Gastrocnemius medialis (tissue), 4 donors: ENCODE results near the gene KLHL30.

ENCODE experiments used
- POLR2A ChIP-seq, 2 donors: fragments of 450-650 bp; IDR thresholded peaks; one replicate each; pipeline ENCODE4 v1.6.1; 2017; ENCODE audit warnings: antibody characterized with exemption in 2 of 2, mild to moderate bottlenecking in 2 of 2, moderate library complexity in 2 of 2
- TF ChIP-seq, protein P1 (sequence below), 5 experiments: fragments of 450-650 bp in 3 of 5; fragments of 200-600 bp in 2 of 5; sonication (generic) in 2 of 5; IDR thresholded peaks in 4 of 5; conservative IDR thresholded peaks in 1 of 5; 1 replicate in 4 of 5; 2 replicates in 1 of 5; pipeline ENCODE4 v1.5.1; 2016 to 2019; ENCODE audit warnings: antibody characterized with exemption in 5 of 5, mild to moderate bottlenecking in 3 of 5, moderate library complexity in 3 of 5

DNA sequence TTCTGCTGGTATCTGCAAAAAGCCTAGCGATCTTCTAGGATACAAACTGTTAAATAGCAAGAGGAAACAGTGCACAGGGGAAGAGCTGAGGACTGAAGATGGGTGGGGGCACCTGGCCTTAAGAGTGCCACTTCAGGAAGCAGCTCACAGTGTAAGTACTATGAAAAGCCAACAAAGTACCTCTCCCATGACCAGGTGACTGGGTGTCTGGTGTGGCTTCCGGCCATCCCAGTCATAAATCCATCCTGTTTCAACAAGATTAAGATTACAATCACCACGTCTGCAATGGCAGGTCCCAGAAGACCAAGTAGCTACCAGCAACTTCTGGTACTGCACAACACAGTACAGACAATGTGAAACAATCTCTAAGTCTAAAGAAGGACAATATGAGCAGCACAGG, 36.2 kb downstream of the KLHL30 start:
- TF ChIP-seq, protein P1, sequence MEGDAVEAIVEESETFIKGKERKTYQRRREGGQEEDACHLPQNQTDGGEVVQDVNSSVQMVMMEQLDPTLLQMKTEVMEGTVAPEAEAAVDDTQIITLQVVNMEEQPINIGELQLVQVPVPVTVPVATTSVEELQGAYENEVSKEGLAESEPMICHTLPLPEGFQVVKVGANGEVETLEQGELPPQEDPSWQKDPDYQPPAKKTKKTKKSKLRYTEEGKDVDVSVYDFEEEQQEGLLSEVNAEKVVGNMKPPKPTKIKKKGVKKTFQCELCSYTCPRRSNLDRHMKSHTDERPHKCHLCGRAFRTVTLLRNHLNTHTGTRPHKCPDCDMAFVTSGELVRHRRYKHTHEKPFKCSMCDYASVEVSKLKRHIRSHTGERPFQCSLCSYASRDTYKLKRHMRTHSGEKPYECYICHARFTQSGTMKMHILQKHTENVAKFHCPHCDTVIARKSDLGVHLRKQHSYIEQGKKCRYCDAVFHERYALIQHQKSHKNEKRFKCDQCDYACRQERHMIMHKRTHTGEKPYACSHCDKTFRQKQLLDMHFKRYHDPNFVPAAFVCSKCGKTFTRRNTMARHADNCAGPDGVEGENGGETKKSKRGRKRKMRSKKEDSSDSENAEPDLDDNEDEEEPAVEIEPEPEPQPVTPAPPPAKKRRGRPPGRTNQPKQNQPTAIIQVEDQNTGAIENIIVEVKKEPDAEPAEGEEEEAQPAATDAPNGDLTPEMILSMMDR (IDR thresholded peaks at IDR 0.05 in 4 of 5, conservative IDR thresholded peaks at IDR 0.05 in 1 of 5), result no peak
- no peak for TF ChIP-seq POLR2A (IDR thresholded peaks at IDR 0.05)
